ENCODE data around the gene PTGR3.

- TF ChIP-seq CTCF (IDR thresholded peaks at IDR 0.05; ENCODE audit: poor library complexity) (no peak), EZH2phosphoT487 (IDR thresholded peaks at IDR 0.05; ENCODE audit: low read depth, severe bottlenecking, unreplicated experiment) (no peak), EZH2 (IDR thresholded peaks at IDR 0.05; ENCODE audit: borderline replicate concordance) (no peak)
Observed at GRCh38 chr18:75230163-75231052, 21.5 kb upstream of the PTGR3 start.

Data from hepatocyte (in vitro differentiated cells).